ENCODE data around the gene LPP.

DNA sequence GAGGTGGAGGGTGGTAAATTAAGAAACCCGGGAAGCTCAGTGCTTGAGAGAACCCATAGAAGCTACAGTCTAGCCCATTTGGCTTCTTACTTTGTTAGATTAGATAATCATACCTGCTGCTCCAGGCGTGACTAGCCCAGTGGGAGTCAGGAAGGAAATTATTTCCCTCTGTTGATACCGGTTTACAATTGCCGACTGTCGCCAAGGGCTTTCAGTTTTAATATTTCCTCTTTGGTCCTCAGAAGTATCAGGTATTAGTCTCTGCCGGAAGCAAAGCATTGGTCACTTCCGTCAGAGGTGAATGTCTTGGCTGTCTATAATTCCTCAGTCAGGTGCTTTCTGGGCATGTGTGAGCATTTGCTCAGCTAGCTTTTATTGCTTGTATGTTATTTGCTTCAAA, 75.2 kb downstream of the LPP start:
- no peak for TF ChIP-seq EZH2 (IDR thresholded peaks at IDR 0.05; ENCODE audit: borderline replicate concordance, low read depth, low read length, severe bottlenecking)
- TF ChIP-seq, protein P1, sequence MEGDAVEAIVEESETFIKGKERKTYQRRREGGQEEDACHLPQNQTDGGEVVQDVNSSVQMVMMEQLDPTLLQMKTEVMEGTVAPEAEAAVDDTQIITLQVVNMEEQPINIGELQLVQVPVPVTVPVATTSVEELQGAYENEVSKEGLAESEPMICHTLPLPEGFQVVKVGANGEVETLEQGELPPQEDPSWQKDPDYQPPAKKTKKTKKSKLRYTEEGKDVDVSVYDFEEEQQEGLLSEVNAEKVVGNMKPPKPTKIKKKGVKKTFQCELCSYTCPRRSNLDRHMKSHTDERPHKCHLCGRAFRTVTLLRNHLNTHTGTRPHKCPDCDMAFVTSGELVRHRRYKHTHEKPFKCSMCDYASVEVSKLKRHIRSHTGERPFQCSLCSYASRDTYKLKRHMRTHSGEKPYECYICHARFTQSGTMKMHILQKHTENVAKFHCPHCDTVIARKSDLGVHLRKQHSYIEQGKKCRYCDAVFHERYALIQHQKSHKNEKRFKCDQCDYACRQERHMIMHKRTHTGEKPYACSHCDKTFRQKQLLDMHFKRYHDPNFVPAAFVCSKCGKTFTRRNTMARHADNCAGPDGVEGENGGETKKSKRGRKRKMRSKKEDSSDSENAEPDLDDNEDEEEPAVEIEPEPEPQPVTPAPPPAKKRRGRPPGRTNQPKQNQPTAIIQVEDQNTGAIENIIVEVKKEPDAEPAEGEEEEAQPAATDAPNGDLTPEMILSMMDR (IDR thresholded peaks at IDR 0.05; ENCODE audit: borderline replicate concordance, extremely low read depth, low read length, poor library complexity, severe bottlenecking): no peak

Measured in DND-41 (cell line).